GM12878 (cell line): ENCODE data around the gene ASTL. TPM values are rescaled to one million over a fixed set of nuclear protein-coding genes. Genes with fewer than 3 reads are reported as not detected.

Source experiments
- BACH1 ChIP-seq: fragments of 450-650 bp; IDR thresholded peaks from 2 replicates; pipeline ENCODE4 v1.6.1; 2017; ENCODE audit warnings: mild to moderate bottlenecking, borderline replicate concordance
- BMI1 ChIP-seq: fragments of 450-650 bp; IDR thresholded peaks from 2 replicates; pipeline ENCODE4 v1.6.1; 2016; ENCODE audit warnings: mild to moderate bottlenecking, moderate library complexity, borderline replicate concordance
- CBX5 ChIP-seq: sonication (generic); IDR thresholded peaks from 2 replicates; pipeline ENCODE4 v1.6.1; 2016; ENCODE audit warnings: low read depth, moderate library complexity, mild to moderate bottlenecking, inconsistent platforms
- CEBPZ ChIP-seq: fragments of 150-350 bp; IDR thresholded peaks from 2 replicates; pipeline ENCODE4 v1.6.1; 2016; ENCODE audit warnings: low read depth, low read length
- CHD2 ChIP-seq: IDR thresholded peaks from 2 replicates; pipeline ENCODE4 v1.6.1; 2011; ENCODE audit warnings: low read depth, low read length, improper control_type of control experiment, borderline replicate concordance
- E2F8 ChIP-seq: fragments of 450-650 bp; IDR thresholded peaks from 2 replicates; pipeline ENCODE4 v1.6.1; 2018; ENCODE audit warnings: mild to moderate bottlenecking, low read depth, moderate library complexity; ENCODE audit not compliant: partially characterized antibody
- HDAC6 ChIP-seq: fragments of 200-600 bp; sonication (generic); IDR thresholded peaks from one replicate; pipeline ENCODE4 v1.8.0; 2017; ENCODE audit warnings: antibody characterized with exemption; ENCODE audit not compliant: unreplicated experiment
- IRF5 ChIP-seq: fragments of 450-650 bp; IDR thresholded peaks from 2 replicates; pipeline ENCODE4 v1.6.1; 2017; ENCODE audit warnings: borderline replicate concordance
- MTA3 ChIP-seq: IDR thresholded peaks from 2 replicates; pipeline ENCODE4 v1.6.1; 2012; ENCODE audit warnings: low read length, inconsistent platforms, borderline replicate concordance
- MYB ChIP-seq: fragments of 150-350 bp; IDR thresholded peaks from 2 replicates; pipeline ENCODE4 v1.6.1; 2014; ENCODE audit warnings: mild to moderate bottlenecking, low read depth, low read length, borderline replicate concordance
- NR2C2 ChIP-seq: IDR thresholded peaks from 2 replicates; pipeline ENCODE4 v1.6.1; 2011; ENCODE audit warnings: borderline replicate concordance, low read depth; ENCODE audit not compliant: control insufficient read depth, insufficient read length
- NRF1 ChIP-seq: conservative IDR thresholded peaks from 2 replicates; pipeline ENCODE4 v1.6.1; 2011; ENCODE audit warnings: mild to moderate bottlenecking, low read depth, low read length, improper control_type of control experiment
- POU2F2 ChIP-seq: IDR thresholded peaks from 3 replicates; pipeline ENCODE4 v1.6.1; 2011; ENCODE audit warnings: low read depth, mild to moderate bottlenecking, low read length, borderline replicate concordance
- RCOR1 ChIP-seq: conservative IDR thresholded peaks from 2 replicates; pipeline ENCODE4 v1.6.1; 2012; ENCODE audit warnings: low read depth, low read length, improper control_type of control experiment
- RELB ChIP-seq: fragments of 450-650 bp; IDR thresholded peaks from 2 replicates; pipeline ENCODE4 v1.6.1; 2017; ENCODE audit warnings: low read depth, mild to moderate bottlenecking, moderate library complexity
- SUZ12 ChIP-seq: fragments of 200-600 bp; sonication (generic); IDR thresholded peaks from one replicate; pipeline ENCODE4 v1.6.1; 2018; ENCODE audit warnings: antibody characterized with exemption, mild to moderate bottlenecking; ENCODE audit not compliant: unreplicated experiment
- USF1 ChIP-seq: IDR thresholded peaks from 2 replicates; pipeline ENCODE4 v1.6.1; 2011; ENCODE audit warnings: borderline replicate concordance, low read depth, mild to moderate bottlenecking, moderate library complexity, mixed read lengths, low read length; ENCODE audit not compliant: insufficient read depth; ENCODE audit errors: extremely low read length
- WRNIP1 ChIP-seq: IDR thresholded peaks from 2 replicates; pipeline ENCODE4 v1.6.1; 2011; ENCODE audit warnings: low read depth, low read length, improper control_type of control experiment, borderline replicate concordance
- ZNF622 ChIP-seq: fragments of 450-650 bp; IDR thresholded peaks from 2 replicates; pipeline ENCODE4 v1.6.1; 2017; ENCODE audit warnings: mild to moderate bottlenecking, inconsistent platforms
- polyA plus RNA-seq, 11 experiments: library from polyadenylated mRNA; depleted of rRNA in 4 of 11; unstranded in 6 of 11; stranded (reverse) in 5 of 11; fragments of >200 nt; fragmentation: Nextera tagmentation in 4 of 11; fragmentation: Illumina TruSeq in 1 of 11; extraction: Ambion mirVana in 4 of 11; extraction: Trizol in 1 of 11; gene quantifications; 1 replicate in 1 of 11; 2 replicates in 10 of 11; pipeline versions ENCODE4 v1.2.1 to v1.2.3, GENCODE V29; 2011 to 2016; ENCODE audit warnings: inconsistent platforms in 2 of 11, missing spikeins in 2 of 11, low read depth in 1 of 11
- total RNA-seq, 4 experiments: library from RNA; depleted of rRNA in 3 of 4; stranded (reverse); fragments of >200 nt in 3 of 4; fragmentation: Illumina TruSeq in 1 of 4; extraction: Trizol in 1 of 4; gene quantifications; 2 replicates each; pipeline versions ENCODE4 v1.2.1 to v1.2.3, GENCODE V29; 2013 to 2021

Gene ASTL
- total and polyA plus RNA-seq, 10 of the 15 experiments (the other 5 are each of a cell fraction or from before 2014, with no cell fraction given) = 0.18 to 1.0 (median 0.38) TPM; not detected in 4

GRCh38 chr2:96148410-96149217 lies 10.3 kb upstream of the ASTL start (continued):
- TF ChIP-seq RCOR1 (no peak), CBX5 (no peak), BMI1 (no peak), ZNF622 (no peak), WRNIP1 (no peak), RELB (peak; percentile 60; the same call in 1 of the 2 replicates), SUZ12 (no peak), E2F8 (peak; percentile 40), BACH1 (peak; percentile 53; the same call in 1 of the 2 replicates), MTA3 (no peak), CEBPZ (no peak), NR2C2 (no peak), NRF1 (no peak), POU2F2 (no peak), USF1 (no peak), MYB (no peak), HDAC6 (no peak), IRF5 (no peak), CHD2 (peak; percentile 88)
